ENCODE results near the gene HMGN2.

Gene HMGN2

DNA sequence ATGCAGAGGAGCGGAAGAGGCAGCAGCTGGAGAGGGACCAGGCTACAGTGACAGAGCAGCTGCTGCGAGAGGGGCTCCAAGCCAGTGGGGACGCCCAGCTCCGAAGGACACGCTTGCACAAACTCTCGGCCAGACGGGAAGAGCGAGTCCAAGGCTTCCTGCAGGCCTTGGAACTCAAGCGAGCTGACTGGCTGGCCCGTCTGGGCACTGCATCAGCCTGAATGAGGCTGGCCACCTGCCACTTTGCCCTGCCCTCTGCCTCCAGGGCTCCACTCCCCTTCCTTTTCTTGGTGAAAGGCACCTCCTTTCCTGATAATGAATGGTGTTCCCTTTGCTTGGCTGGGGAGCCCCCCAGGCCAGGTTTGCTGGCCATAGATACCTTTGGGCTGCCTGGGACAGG is 3.3 kb upstream of the HMGN2 start:
- peaks cover 8% of the 10 kb centered on the region for H4K20me1 ChIP-seq (ENCODE audit: low read depth, low read length)
- H2AFZ ChIP-seq (ENCODE audit: low read depth, low read length, severe bottlenecking), result no peak overlapping the region
- H3K79me2 ChIP-seq (ENCODE audit: insufficient read depth, low read length), result peaks cover 9% of the 10 kb centered on the region
- no peaks in the 10 kb centered on the region for H3K27me3 ChIP-seq (ENCODE audit: low read length)
- peaks cover 25% of the 10 kb centered on the region for H3F3A ChIP-seq (ENCODE audit: insufficient read depth)
- TF ChIP-seq, protein P1, sequence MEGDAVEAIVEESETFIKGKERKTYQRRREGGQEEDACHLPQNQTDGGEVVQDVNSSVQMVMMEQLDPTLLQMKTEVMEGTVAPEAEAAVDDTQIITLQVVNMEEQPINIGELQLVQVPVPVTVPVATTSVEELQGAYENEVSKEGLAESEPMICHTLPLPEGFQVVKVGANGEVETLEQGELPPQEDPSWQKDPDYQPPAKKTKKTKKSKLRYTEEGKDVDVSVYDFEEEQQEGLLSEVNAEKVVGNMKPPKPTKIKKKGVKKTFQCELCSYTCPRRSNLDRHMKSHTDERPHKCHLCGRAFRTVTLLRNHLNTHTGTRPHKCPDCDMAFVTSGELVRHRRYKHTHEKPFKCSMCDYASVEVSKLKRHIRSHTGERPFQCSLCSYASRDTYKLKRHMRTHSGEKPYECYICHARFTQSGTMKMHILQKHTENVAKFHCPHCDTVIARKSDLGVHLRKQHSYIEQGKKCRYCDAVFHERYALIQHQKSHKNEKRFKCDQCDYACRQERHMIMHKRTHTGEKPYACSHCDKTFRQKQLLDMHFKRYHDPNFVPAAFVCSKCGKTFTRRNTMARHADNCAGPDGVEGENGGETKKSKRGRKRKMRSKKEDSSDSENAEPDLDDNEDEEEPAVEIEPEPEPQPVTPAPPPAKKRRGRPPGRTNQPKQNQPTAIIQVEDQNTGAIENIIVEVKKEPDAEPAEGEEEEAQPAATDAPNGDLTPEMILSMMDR (IDR thresholded peaks at IDR 0.05; ENCODE audit: insufficient read depth, low read length, poor library complexity, severe bottlenecking), result no peak
- no peak for TF ChIP-seq EZH2phosphoT487 (conservative IDR thresholded peaks at IDR 0.05; ENCODE audit: low read length)
- H3K4me3 ChIP-seq (ENCODE audit: insufficient read depth, low read length, poor library complexity, severe bottlenecking), result no peak overlapping the region
- peaks cover 9% of the 10 kb centered on the region for H3K36me3 ChIP-seq (ENCODE audit: low read length)
- no peak overlapping the region for H3K9ac ChIP-seq (ENCODE audit: low read length)
- no peak overlapping the region for H3K4me2 ChIP-seq (ENCODE audit: low read depth, low read length, poor library complexity, severe bottlenecking)
- H3K9me3 ChIP-seq (ENCODE audit: insufficient read depth, low read length), result no peaks in the 10 kb centered on the region
- no peaks in the 10 kb centered on the region for H3K9me2 ChIP-seq (replicated peaks; ENCODE audit: insufficient read depth, low read length)
- no peak overlapping the region for H3K27ac ChIP-seq (ENCODE audit: low read depth, low read length)

DNA sequence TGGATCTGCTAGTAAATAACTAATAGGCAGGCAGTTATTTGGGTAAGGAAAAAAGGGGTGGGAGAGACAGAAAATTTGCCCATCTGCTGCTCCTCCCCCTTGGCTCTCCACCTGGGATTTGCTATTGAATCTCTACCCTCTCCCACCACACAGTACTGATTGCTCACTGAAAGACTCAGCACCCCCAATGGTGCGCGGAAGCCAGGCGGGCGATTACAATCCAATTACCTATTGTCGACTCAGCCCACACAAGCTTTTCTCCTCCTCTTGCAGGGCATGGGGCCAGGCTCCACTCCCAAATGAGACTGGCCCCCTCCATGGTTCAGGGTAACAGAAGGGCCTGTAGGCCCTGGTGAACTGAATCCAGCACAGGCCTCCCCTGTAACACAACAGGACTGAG is 2.7 kb upstream of the HMGN2 start:
- Histone ChIP-seq H4K20me1 (ENCODE audit: low read depth, low read length) (peaks cover 15% of the 10 kb centered on the region), H3K36me3 (ENCODE audit: low read length) (peaks cover 15% of the 10 kb centered on the region), H3K79me2 (ENCODE audit: insufficient read depth, low read length) (peaks cover 15% of the 10 kb centered on the region), H3K27me3 (ENCODE audit: low read length) (no peaks in the 10 kb centered on the region), H3K4me2 (ENCODE audit: low read depth, low read length, poor library complexity, severe bottlenecking) (no peak overlapping the region), H3K9me2 (replicated peaks; ENCODE audit: insufficient read depth, low read length) (no peaks in the 10 kb centered on the region), H3K9ac (ENCODE audit: low read length) (no peak overlapping the region), H2AFZ (ENCODE audit: low read depth, low read length, severe bottlenecking) (no peak overlapping the region), H3F3A (ENCODE audit: insufficient read depth) (peaks cover 32% of the 10 kb centered on the region), H3K27ac (ENCODE audit: low read depth, low read length) (no peak overlapping the region), H3K4me3 (ENCODE audit: insufficient read depth, low read length, poor library complexity, severe bottlenecking) (no peak overlapping the region), H3K9me3 (ENCODE audit: insufficient read depth, low read length) (no peaks in the 10 kb centered on the region)
- no peak for TF ChIP-seq EZH2phosphoT487 (conservative IDR thresholded peaks at IDR 0.05; ENCODE audit: low read length)
- TF ChIP-seq, protein P1 (IDR thresholded peaks at IDR 0.05; ENCODE audit: insufficient read depth, low read length, poor library complexity, severe bottlenecking), result no peak

DNA sequence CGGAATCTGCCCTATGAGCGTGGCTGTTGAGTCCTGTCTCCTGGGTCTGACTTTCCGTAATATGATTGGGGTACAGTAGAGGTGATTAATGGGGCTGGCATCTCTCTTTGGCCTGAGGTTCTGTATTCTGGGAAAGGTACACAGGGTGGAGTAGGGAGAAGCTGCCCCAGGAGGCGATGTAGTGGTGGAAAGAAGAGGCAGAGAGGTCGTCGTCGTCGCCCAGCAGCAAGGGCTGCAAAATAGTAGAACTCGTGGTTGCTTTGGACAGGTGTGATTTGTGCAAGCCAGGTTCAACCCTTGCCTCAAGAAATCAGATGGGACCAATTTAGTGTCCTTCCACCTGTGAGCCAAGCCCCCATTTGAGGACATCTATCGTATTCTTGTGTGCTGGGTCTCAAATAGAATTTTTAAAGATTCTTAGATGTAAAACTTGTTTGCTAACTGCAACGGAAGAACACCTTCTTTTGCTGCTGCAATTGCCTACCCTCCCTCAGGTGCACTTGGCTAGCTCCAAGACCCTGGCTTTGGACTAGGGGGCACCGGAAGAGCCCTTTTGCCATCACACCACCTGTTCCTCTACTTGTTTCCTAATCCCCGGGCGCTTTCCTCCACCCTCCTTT is 1.3 kb upstream of the HMGN2 start:
- Histone ChIP-seq H3K27ac (ENCODE audit: low read depth, low read length) (peak overlapping the region; percentile 97), H3K9me2 (replicated peaks; ENCODE audit: insufficient read depth, low read length) (no peaks in the 10 kb centered on the region), H3K4me2 (ENCODE audit: low read depth, low read length, poor library complexity, severe bottlenecking) (peak overlapping the region; percentile 77), H3K27me3 (ENCODE audit: low read length) (no peaks in the 10 kb centered on the region), H3K9me3 (ENCODE audit: insufficient read depth, low read length) (no peaks in the 10 kb centered on the region), H2AFZ (ENCODE audit: low read depth, low read length, severe bottlenecking) (no peak overlapping the region), H3K79me2 (ENCODE audit: insufficient read depth, low read length) (peaks cover 18% of the 10 kb centered on the region), H3K36me3 (ENCODE audit: low read length) (peaks cover 21% of the 10 kb centered on the region), H3F3A (ENCODE audit: insufficient read depth) (peaks cover 40% of the 10 kb centered on the region), H4K20me1 (ENCODE audit: low read depth, low read length) (peaks cover 21% of the 10 kb centered on the region), H3K9ac (ENCODE audit: low read length) (peak overlapping the region; percentile 86), H3K4me3 (ENCODE audit: insufficient read depth, low read length, poor library complexity, severe bottlenecking) (peak overlapping the region; percentile 90)
- TF ChIP-seq, protein P1 (IDR thresholded peaks at IDR 0.05; ENCODE audit: insufficient read depth, low read length, poor library complexity, severe bottlenecking), result no peak
- TF ChIP-seq EZH2phosphoT487 (conservative IDR thresholded peaks at IDR 0.05; ENCODE audit: low read length), result no peak

All from SU-DHL-6 (cell line).